DOHH2 (cell line): ENCODE data around the gene TAF5L.

ENCODE experiments used
- H3F3A ChIP-seq: fragments of 200-600 bp; sonication (generic), shearing (Covaris generic); 2 replicates; pipeline ENCODE4 v1.6.0; 2016; ENCODE audit warnings: antibody characterized with exemption, mild to moderate bottlenecking; ENCODE audit not compliant: control insufficient read depth, insufficient read depth
- H3K27ac ChIP-seq: fragments of 200-600 bp; sonication (generic); 2 replicates; pipeline ENCODE4 v1.5.1; 2014; ENCODE audit warnings: low read depth, mild to moderate bottlenecking, low read length, moderate library complexity
- H3K27me3 ChIP-seq: fragments of 200-600 bp; sonication (generic); 2 replicates; pipeline ENCODE4 v1.6.1; 2014; ENCODE audit warnings: mild to moderate bottlenecking, low read length, mixed read lengths; ENCODE audit not compliant: control insufficient read depth
- H3K36me3 ChIP-seq: fragments of 200-600 bp; sonication (generic); 2 replicates; pipeline ENCODE4 v1.6.1; 2014; ENCODE audit warnings: mild to moderate bottlenecking, low read length, moderate library complexity, mixed read lengths; ENCODE audit not compliant: control insufficient read depth
- H3K4me1 ChIP-seq: fragments of 200-600 bp; sonication (generic); 2 replicates; pipeline ENCODE4 v1.6.1; 2014; ENCODE audit warnings: mild to moderate bottlenecking, low read length, mixed read lengths; ENCODE audit not compliant: control insufficient read depth
- H3K4me2 ChIP-seq: fragments of 200-600 bp; sonication (generic); 2 replicates; pipeline ENCODE4 v1.6.0; 2014; ENCODE audit warnings: mild to moderate bottlenecking, low read length, moderate library complexity
- H3K4me3 ChIP-seq: fragments of 200-600 bp; sonication (generic); 2 replicates; pipeline ENCODE4 v1.5.1; 2014; ENCODE audit warnings: mild to moderate bottlenecking, low read length, mixed read lengths
- H3K79me2 ChIP-seq: fragments of 200-600 bp; sonication (generic); 2 replicates; pipeline ENCODE4 v1.6.1; 2014; ENCODE audit warnings: mild to moderate bottlenecking, low read length, mixed read lengths; ENCODE audit not compliant: control insufficient read depth
- H3K9me2 ChIP-seq: fragments of 200-600 bp; sonication (generic); replicated peaks from 2 replicates; pipeline ENCODE4 v1.6.1; 2014; ENCODE audit warnings: mild to moderate bottlenecking, low read length, mixed read lengths; ENCODE audit not compliant: control insufficient read depth
- H3K9me3 ChIP-seq: fragments of 200-600 bp; sonication (generic); 2 replicates; pipeline ENCODE4 v1.6.1; 2014; ENCODE audit warnings: antibody characterized with exemption, low read length, mixed read lengths; ENCODE audit not compliant: control insufficient read depth, insufficient read depth
- H4K20me1 ChIP-seq: fragments of 200-600 bp; sonication (generic); 2 replicates; pipeline ENCODE4 v1.6.0; 2014; ENCODE audit warnings: low read depth, mild to moderate bottlenecking, antibody characterized with exemption, low read length, moderate library complexity; ENCODE audit not compliant: control insufficient read depth, insufficient read depth
- EZH2phosphoT487 ChIP-seq: fragments of 200-600 bp; sonication (generic); IDR thresholded peaks from 2 replicates; pipeline ENCODE4 v1.6.1; 2017; ENCODE audit warnings: borderline replicate concordance, mild to moderate bottlenecking, antibody characterized with exemption, low read length, moderate library complexity, mixed read lengths
- TF ChIP-seq, protein P1 (sequence below): fragments of 200-600 bp; sonication (generic); IDR thresholded peaks from one replicate; pipeline ENCODE4 v1.5.1; 2014; ENCODE audit warnings: antibody characterized with exemption, mild to moderate bottlenecking, low read depth, low read length; ENCODE audit not compliant: poor library complexity, severe bottlenecking

Gene TAF5L

DNA sequence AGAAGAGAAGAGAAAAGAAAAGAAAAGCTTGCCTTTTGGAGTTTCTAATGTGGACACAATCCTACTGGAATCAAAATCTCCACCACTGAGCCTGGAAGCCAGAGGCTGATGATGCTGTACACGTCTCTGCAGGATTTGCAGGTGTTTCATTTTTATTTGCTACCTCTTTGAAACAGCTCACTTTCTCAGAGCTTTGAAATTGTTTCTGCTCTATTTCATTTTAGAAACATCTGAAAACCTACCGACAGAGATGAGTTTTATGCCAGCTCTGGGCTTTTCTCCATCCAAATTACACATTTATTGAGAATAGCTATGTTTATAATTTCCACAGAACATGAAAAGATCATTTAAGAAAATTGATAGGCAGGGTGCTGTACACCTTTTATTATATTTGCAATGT, 46.3 kb upstream of the TAF5L start:
- Histone ChIP-seq H3K9me2 (no peaks in the 10 kb centered on the region), H3K4me2 (no peak overlapping the region), H3F3A (no peaks in the 10 kb centered on the region), H3K27ac (no peak overlapping the region), H4K20me1 (no peaks in the 10 kb centered on the region), H3K9me3 (no peaks in the 10 kb centered on the region), H3K4me1 (no peaks in the 10 kb centered on the region), H3K36me3 (no peaks in the 10 kb centered on the region), H3K79me2 (no peaks in the 10 kb centered on the region), H3K27me3 (no peaks in the 10 kb centered on the region), H3K4me3 (no peak overlapping the region)
- TF ChIP-seq EZH2phosphoT487 = no peak
- TF ChIP-seq, protein P1, sequence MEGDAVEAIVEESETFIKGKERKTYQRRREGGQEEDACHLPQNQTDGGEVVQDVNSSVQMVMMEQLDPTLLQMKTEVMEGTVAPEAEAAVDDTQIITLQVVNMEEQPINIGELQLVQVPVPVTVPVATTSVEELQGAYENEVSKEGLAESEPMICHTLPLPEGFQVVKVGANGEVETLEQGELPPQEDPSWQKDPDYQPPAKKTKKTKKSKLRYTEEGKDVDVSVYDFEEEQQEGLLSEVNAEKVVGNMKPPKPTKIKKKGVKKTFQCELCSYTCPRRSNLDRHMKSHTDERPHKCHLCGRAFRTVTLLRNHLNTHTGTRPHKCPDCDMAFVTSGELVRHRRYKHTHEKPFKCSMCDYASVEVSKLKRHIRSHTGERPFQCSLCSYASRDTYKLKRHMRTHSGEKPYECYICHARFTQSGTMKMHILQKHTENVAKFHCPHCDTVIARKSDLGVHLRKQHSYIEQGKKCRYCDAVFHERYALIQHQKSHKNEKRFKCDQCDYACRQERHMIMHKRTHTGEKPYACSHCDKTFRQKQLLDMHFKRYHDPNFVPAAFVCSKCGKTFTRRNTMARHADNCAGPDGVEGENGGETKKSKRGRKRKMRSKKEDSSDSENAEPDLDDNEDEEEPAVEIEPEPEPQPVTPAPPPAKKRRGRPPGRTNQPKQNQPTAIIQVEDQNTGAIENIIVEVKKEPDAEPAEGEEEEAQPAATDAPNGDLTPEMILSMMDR = no peak

DNA sequence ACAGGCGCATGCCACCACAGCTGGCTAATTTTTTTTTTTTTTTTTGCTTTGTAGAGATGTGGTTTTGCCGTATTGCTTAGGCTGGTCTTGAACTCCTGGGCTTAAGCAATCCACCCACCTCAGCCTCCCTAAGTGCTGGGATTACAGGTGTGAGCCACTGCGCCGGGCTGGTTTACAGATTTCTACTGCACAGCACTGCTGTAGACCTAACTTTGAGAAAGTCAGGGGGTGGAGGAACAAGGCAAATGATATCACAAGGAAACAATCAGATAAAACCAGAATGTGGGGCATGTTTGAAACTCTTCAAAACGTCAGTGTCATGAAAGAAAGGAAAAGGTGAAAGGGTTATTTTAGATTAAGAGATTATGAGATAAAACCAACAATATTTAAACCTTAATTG, 45.4 kb upstream of the TAF5L start:
- no peaks in the 10 kb centered on the region for H3K79me2 ChIP-seq
- H3K4me2 ChIP-seq = no peak overlapping the region
- H3K9me3 ChIP-seq = no peaks in the 10 kb centered on the region
- H3K4me3 ChIP-seq = no peak overlapping the region
- H3F3A ChIP-seq = no peaks in the 10 kb centered on the region
- no peaks in the 10 kb centered on the region for H3K27me3 ChIP-seq
- H3K4me1 ChIP-seq = no peaks in the 10 kb centered on the region
- H3K9me2 ChIP-seq = no peaks in the 10 kb centered on the region
- H3K36me3 ChIP-seq = no peaks in the 10 kb centered on the region
- TF ChIP-seq, protein P1 = no peak
- no peak for TF ChIP-seq EZH2phosphoT487
- no peak overlapping the region for H3K27ac ChIP-seq
- H4K20me1 ChIP-seq = no peaks in the 10 kb centered on the region

DNA sequence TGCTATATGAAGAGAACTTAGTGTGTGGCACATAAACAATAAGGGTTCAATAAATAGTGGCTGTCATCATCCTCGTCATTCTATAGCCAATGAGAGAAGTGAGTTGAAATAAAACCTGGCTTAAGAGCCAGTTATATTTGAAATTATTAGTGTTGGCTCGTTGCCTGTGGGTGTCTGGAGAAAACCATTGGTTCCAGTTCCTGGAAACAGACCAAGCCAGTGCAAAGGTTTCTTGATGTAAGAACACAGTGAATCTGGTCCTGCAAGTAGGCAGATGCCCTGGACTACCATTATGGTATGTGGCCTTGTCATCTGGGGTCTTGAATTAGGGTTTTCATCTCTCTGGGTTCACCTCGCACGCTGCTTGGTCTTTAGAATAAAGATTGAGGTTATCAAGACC, 43.4 kb upstream of the TAF5L start:
- no peaks in the 10 kb centered on the region for H3K79me2 ChIP-seq
- no peaks in the 10 kb centered on the region for H3K9me3 ChIP-seq
- no peak overlapping the region for H3K4me2 ChIP-seq
- H3K9me2 ChIP-seq = no peaks in the 10 kb centered on the region
- TF ChIP-seq EZH2phosphoT487 = no peak
- TF ChIP-seq, protein P1 = no peak
- H3K27me3 ChIP-seq = no peaks in the 10 kb centered on the region
- H3K36me3 ChIP-seq = peaks cover 9% of the 10 kb centered on the region
- no peak overlapping the region for H3K4me3 ChIP-seq
- no peaks in the 10 kb centered on the region for H4K20me1 ChIP-seq
- no peak overlapping the region for H3K27ac ChIP-seq
- H3F3A ChIP-seq = no peaks in the 10 kb centered on the region
- H3K4me1 ChIP-seq = peaks cover 3% of the 10 kb centered on the region

DNA sequence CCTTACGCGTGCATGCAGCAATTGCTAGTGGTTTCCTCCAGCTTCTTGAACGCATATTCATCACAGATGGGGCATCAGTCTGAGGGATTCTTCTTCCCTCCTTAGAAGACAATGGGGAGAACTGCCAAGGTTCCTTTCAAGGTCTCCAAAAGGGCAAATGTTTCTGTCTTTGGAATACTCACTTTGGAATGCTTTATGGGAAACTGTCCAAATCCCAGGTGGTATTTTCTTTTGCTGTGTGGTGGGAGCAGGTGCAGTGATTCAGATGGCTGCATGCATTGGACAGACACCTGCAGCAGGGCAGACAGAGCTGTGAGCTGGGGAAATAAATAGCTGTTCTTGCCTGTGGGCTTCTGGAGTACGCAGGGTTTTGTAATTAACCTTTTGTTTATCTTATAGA, 40.7 kb upstream of the TAF5L start:
- no peak for TF ChIP-seq EZH2phosphoT487
- TF ChIP-seq, protein P1 = no peak
- Histone ChIP-seq H3K27me3 (no peaks in the 10 kb centered on the region), H3K27ac (no peak overlapping the region), H3K4me3 (no peak overlapping the region), H3K9me2 (no peaks in the 10 kb centered on the region), H3K36me3 (peaks cover 35% of the 10 kb centered on the region), H3F3A (no peaks in the 10 kb centered on the region), H3K4me2 (no peak overlapping the region), H3K9me3 (no peaks in the 10 kb centered on the region), H3K79me2 (no peaks in the 10 kb centered on the region), H3K4me1 (peaks cover 19% of the 10 kb centered on the region), H4K20me1 (0 out of 2 replicates have a peak, but pooled peaks cover 3% of the 10 kb centered on the region)
